Trophoblast cell (in vitro differentiated cells and primary cell): ENCODE measurements around the gene GRIK4.
A peak's percentile ranks its signal among the peaks of the same experiment; 100 is the strongest.

ENCODE experiments used
- DNase-seq, 2 donors: peaks; one replicate each; pipeline ENCODE4 v3.0.0-alpha.2; 2016
- H2AFZ ChIP-seq: 2 replicates; pipeline ENCODE4 v1.6.1; 2013; ENCODE audit warnings: low read length, moderate library complexity, mild to moderate bottlenecking; ENCODE audit not compliant: insufficient read depth, poor library complexity
- H2AK5ac ChIP-seq: 2 replicates; pipeline ENCODE4 v1.6.1; 2013; ENCODE audit warnings: mild to moderate bottlenecking, low read length
- H2BK120ac ChIP-seq: 2 replicates; pipeline ENCODE4 v1.6.1; 2013; ENCODE audit warnings: low read length, mild to moderate bottlenecking, moderate library complexity; ENCODE audit not compliant: insufficient read depth, poor library complexity
- H2BK12ac ChIP-seq: 2 replicates; pipeline ENCODE4 v1.6.1; 2013; ENCODE audit warnings: mild to moderate bottlenecking, low read length, moderate library complexity
- H2BK5ac ChIP-seq: 2 replicates; pipeline ENCODE4 v1.6.1; 2013; ENCODE audit warnings: low read length, low read depth, moderate library complexity, mild to moderate bottlenecking; ENCODE audit not compliant: poor library complexity
- H3K14ac ChIP-seq: 2 replicates; pipeline ENCODE4 v1.6.1; 2013; ENCODE audit warnings: mild to moderate bottlenecking, low read length
- H3K18ac ChIP-seq: 2 replicates; pipeline ENCODE4 v1.6.1; 2013; ENCODE audit warnings: mild to moderate bottlenecking, low read length
- H3K23ac ChIP-seq: 2 replicates; pipeline ENCODE4 v1.6.1; 2013; ENCODE audit warnings: low read length
- H3K27ac ChIP-seq: 2 replicates; pipeline ENCODE4 v1.5.1; 2013; ENCODE audit warnings: low read depth, mild to moderate bottlenecking, inconsistent platforms, low read length, moderate library complexity
- H3K27me3 ChIP-seq: 2 replicates; pipeline ENCODE4 v1.6.1; 2013; ENCODE audit warnings: inconsistent platforms, mild to moderate bottlenecking, low read length, moderate library complexity; ENCODE audit not compliant: insufficient read depth
- H3K36me3 ChIP-seq, 2 experiments: 1 replicate in 1 of 2; 2 replicates in 1 of 2; pipeline ENCODE4 v1.6.1; 2013; ENCODE audit warnings: low read length in 2 of 2, mild to moderate bottlenecking in 2 of 2, moderate library complexity in 1 of 2; ENCODE audit not compliant: insufficient read depth in 2 of 2, control insufficient read depth in 1 of 2
- H3K4ac ChIP-seq: 2 replicates; pipeline ENCODE4 v1.6.1; 2013; ENCODE audit warnings: low read depth, mild to moderate bottlenecking, low read length, moderate library complexity
- H3K4me1 ChIP-seq, 2 experiments: 1 replicate in 1 of 2; 2 replicates in 1 of 2; pipeline ENCODE4 v1.6.1; 2013; ENCODE audit warnings: low read length in 2 of 2, mild to moderate bottlenecking in 2 of 2, moderate library complexity in 1 of 2; ENCODE audit not compliant: insufficient read depth in 2 of 2, control insufficient read depth in 1 of 2
- H3K4me2 ChIP-seq: 2 replicates; pipeline ENCODE4 v1.6.1; 2013; ENCODE audit warnings: inconsistent platforms, mild to moderate bottlenecking, low read length, moderate library complexity
- H3K4me3 ChIP-seq: 2 replicates; pipeline ENCODE4 v1.5.1; 2013; ENCODE audit warnings: mild to moderate bottlenecking, low read depth, low read length, inconsistent platforms
- H3K79me1 ChIP-seq: one replicate; pipeline ENCODE4 v1.6.1; 2013; ENCODE audit warnings: low read length
- H3K79me2 ChIP-seq: 2 replicates; pipeline ENCODE4 v1.6.1; 2013; ENCODE audit warnings: low read length, mild to moderate bottlenecking; ENCODE audit not compliant: control insufficient read depth, insufficient read depth, poor library complexity
- H3K9ac ChIP-seq: 2 replicates; pipeline ENCODE4 v1.6.1; 2013; ENCODE audit warnings: mild to moderate bottlenecking, low read length
- H3K9me3 ChIP-seq: 2 replicates; pipeline ENCODE4 v1.6.1; 2013; ENCODE audit warnings: low read depth, mild to moderate bottlenecking, control low read depth, inconsistent platforms, low read length; ENCODE audit not compliant: insufficient read depth
- H4K12ac ChIP-seq: 2 replicates; pipeline ENCODE4 v1.6.1; 2013; ENCODE audit warnings: low read depth, mild to moderate bottlenecking, low read length, moderate library complexity
- H4K8ac ChIP-seq: 2 replicates; pipeline ENCODE4 v1.6.1; 2013; ENCODE audit warnings: low read depth, mild to moderate bottlenecking, low read length, moderate library complexity
- H4K91ac ChIP-seq: one replicate; pipeline ENCODE4 v1.6.1; 2013; ENCODE audit warnings: low read depth, mild to moderate bottlenecking, low read length, moderate library complexity
- WGBS: extraction: QIAGEN DNeasy Blood & Tissue Kit; methylation state at CpG from one replicate; pipeline ENCODE4 v1.1.7; 2013; ENCODE audit warnings: missing lambda C conversion rate; ENCODE audit not compliant: insufficient read length, insufficient coverage; ENCODE audit errors: extremely low coverage; 5-methylcytosine and 5-hydroxymethylcytosine counted together

GRIK4 gene

DNA sequence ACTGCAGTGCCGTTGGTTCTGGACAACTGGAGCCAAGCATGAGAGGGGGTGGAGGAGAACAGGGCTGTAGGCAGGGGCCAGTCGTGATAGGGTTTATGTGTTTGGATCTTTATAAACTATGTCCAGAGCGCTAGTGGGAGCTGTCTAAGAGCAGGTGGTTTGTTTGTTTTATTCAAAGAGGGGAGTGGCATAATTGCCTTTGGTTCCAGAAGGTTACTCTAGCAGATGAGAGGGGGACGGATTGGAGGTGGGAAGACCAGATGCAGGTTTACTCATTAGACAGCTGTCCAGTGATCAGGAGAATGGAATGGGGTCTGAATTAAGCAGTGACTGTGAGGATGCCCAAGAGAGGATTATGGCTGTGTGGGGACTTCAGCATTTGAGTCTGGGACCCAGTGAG lies 403.1 kb downstream of the GRIK4 start:
- Histone ChIP-seq H3K4me3 (no peak overlapping the region), H2AFZ (no peak overlapping the region), H3K27ac (no peak overlapping the region), H3K9me3 (no peaks in the 10 kb centered on the region), H2BK12ac (no peak overlapping the region), H3K4me1 (peaks cover 11 to 18% of the 10 kb centered on the region in 2 experiments), H3K4ac (no peak overlapping the region), H3K9ac (no peak overlapping the region), H3K18ac (no peak overlapping the region), H2BK120ac (no peak overlapping the region), H3K14ac (no peak overlapping the region), H3K4me2 (no peak overlapping the region), H2AK5ac (no peak overlapping the region), H3K79me2 (no peaks in the 10 kb centered on the region), H4K8ac (no peak overlapping the region), H2BK5ac (no peak overlapping the region), H3K27me3 (no peaks in the 10 kb centered on the region), H3K36me3 (no peaks in the 10 kb centered on the region), H4K12ac (no peak overlapping the region), H4K91ac (no peak overlapping the region), H3K79me1 (peaks cover 2% of the 10 kb centered on the region), H3K23ac (no peak overlapping the region)
- no peak for DNase-seq
- no CpG with 5 or more reads among the region's 4 CpGs for WGBS

DNA sequence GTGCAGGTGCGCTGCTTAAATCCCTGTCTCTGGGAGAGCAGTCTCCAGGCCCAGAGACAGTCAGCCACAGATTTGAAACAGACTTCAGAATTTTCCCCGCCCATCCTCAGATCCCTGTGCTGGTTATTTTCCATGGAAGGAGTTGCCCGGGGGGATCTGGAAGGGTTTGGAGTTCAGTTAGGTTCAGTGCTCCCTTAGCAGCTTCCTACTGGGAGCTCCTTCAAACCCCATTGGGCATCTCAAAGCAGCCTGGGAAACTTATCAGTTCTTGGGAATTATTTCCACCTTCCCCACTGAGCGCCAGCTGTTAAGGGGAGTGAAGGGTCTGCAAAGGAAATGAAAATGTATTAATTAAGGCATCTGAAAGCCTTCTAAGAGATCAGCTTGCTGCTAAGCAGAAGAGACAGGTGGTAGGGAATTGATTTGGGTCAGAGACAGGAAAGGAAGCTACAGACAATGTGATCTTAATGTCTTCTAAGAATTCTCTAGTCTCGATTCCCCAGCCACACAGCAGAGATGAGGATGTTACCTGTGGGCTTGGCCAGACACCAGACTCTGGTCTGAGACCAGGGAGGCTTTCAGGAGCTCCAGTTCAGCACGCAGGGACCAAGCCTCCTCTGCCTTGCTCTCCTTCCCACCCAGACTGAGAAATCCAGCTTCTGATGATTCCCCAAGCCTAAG lies 406.2 kb downstream of the GRIK4 start:
- Histone ChIP-seq H3K79me1 (no peaks in the 10 kb centered on the region), H2AFZ (no peak overlapping the region), H3K27ac (no peak overlapping the region), H3K27me3 (no peaks in the 10 kb centered on the region), H2AK5ac (no peak overlapping the region), H2BK5ac (no peak overlapping the region), H3K36me3 (no peaks in the 10 kb centered on the region), H3K4me3 (no peak overlapping the region), H4K91ac (no peak overlapping the region), H3K9ac (no peak overlapping the region), H4K8ac (no peak overlapping the region), H3K9me3 (no peaks in the 10 kb centered on the region), H3K4ac (no peak overlapping the region), H2BK120ac (no peak overlapping the region), H3K4me1 (peaks cover 11% of the 10 kb centered on the region in 2 experiments), H3K4me2 (no peak overlapping the region), H2BK12ac (peak overlapping the region; percentile 25), H3K23ac (no peak overlapping the region), H4K12ac (no peak overlapping the region), H3K79me2 (no peaks in the 10 kb centered on the region), H3K14ac (no peak overlapping the region), H3K18ac (no peak overlapping the region)
- DNase-seq = peak in 1 of 2 donors; percentile 16
- no CpG with 5 or more reads among the region's 6 CpGs for WGBS

DNA sequence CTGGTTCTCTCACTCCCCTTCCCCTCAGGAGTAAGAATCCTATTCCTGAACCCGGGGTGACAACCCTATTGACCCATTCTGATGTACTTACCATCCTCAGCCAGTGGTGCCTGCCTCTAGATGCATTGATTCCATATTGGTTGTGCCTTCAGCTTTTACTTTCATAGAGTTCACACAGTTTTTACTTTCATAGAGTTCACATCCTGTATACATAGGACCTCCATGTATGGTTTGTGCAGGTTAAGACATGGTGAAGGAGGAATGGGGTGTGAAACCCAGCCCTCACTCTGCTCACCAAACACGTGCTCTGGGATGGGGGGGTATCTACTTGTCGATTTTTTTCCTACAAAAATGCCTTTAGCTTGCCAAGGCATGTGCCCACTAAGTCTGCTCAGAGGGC lies 406.7 kb downstream of the GRIK4 start:
- H2BK5ac ChIP-seq = no peak overlapping the region
- H3K79me1 ChIP-seq = no peaks in the 10 kb centered on the region
- WGBS = no CpG with 5 or more reads among the region's 3 CpGs
- H3K27ac ChIP-seq = no peak overlapping the region
- no peak overlapping the region for H2BK12ac ChIP-seq
- no peaks in the 10 kb centered on the region for H3K36me3 ChIP-seq
- H4K91ac ChIP-seq = no peak overlapping the region
- no peak for DNase-seq
- no peak overlapping the region for H3K18ac ChIP-seq
- no peak overlapping the region for H2BK120ac ChIP-seq
- H3K9me3 ChIP-seq = no peaks in the 10 kb centered on the region
- no peaks in the 10 kb centered on the region for H3K79me2 ChIP-seq
- H4K8ac ChIP-seq = no peak overlapping the region
- no peak overlapping the region for H3K9ac ChIP-seq
- H3K4me1 ChIP-seq = peaks cover 11% of the 10 kb centered on the region in 2 experiments
- no peak overlapping the region for H3K23ac ChIP-seq
- H3K27me3 ChIP-seq = no peaks in the 10 kb centered on the region
- H3K4me3 ChIP-seq = no peak overlapping the region
- H4K12ac ChIP-seq = no peak overlapping the region
- no peak overlapping the region for H3K4ac ChIP-seq
- H2AK5ac ChIP-seq = no peak overlapping the region
- no peak overlapping the region for H3K14ac ChIP-seq
- no peak overlapping the region for H3K4me2 ChIP-seq
- no peak overlapping the region for H2AFZ ChIP-seq

DNA sequence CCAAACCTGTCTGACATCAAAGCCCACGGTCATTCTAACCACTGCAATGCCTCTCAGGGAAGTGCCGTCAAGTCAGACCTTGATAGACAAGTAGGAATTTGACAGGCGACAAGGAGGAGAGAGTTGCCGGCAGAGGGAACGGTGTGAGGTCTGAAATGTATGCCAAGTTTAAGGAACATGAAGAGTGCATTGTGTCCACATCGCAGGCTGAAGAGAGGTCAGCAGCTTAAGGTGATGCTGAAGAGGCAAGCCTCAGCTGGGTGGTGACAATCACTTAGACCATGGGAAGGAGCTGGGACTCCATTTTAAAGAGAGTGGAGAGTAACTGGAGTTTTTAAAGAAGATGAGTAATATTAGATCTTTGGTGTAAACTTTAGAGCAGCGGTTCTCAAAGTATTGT lies 407.5 kb downstream of the GRIK4 start:
- no peaks in the 10 kb centered on the region for H3K27me3 ChIP-seq
- no peak overlapping the region for H3K4me3 ChIP-seq
- no peak overlapping the region for H2AK5ac ChIP-seq
- H3K79me2 ChIP-seq = no peaks in the 10 kb centered on the region
- no peak overlapping the region for H4K8ac ChIP-seq
- no peak overlapping the region for H2BK12ac ChIP-seq
- H3K4me2 ChIP-seq = no peak overlapping the region
- H2BK5ac ChIP-seq = no peak overlapping the region
- H2AFZ ChIP-seq = no peak overlapping the region
- no peak for DNase-seq
- no peaks in the 10 kb centered on the region for H3K79me1 ChIP-seq
- no peaks in the 10 kb centered on the region for H3K36me3 ChIP-seq
- no peak overlapping the region for H2BK120ac ChIP-seq
- H3K4me1 ChIP-seq = peaks cover 11% of the 10 kb centered on the region in 2 experiments
- no peak overlapping the region for H3K18ac ChIP-seq
- no peak overlapping the region for H3K23ac ChIP-seq
- WGBS = no CpG with 5 or more reads among the region's 7 CpGs
- no peak overlapping the region for H4K12ac ChIP-seq
- H3K9me3 ChIP-seq = no peaks in the 10 kb centered on the region
- H3K14ac ChIP-seq = no peak overlapping the region
- no peak overlapping the region for H3K4ac ChIP-seq
- H4K91ac ChIP-seq = no peak overlapping the region
- H3K9ac ChIP-seq = no peak overlapping the region
- no peak overlapping the region for H3K27ac ChIP-seq
